Epithelial cell of umbilical artery (primary cell): Measurements from ENCODE around the gene TAF9. TPM values are rescaled to one million over a fixed set of nuclear protein-coding genes. Genes with fewer than 3 reads are reported as not detected.

ENCODE experiments used
- total RNA-seq: library from RNA; depleted of rRNA; stranded (reverse); fragments of >200 nt; gene quantifications from 2 replicates; pipeline ENCODE4 v1.2.3, GENCODE V29; 2014

TAF9 gene
- 80.9 and 127 TPM in 2 replicates for total RNA-seq

DNA sequence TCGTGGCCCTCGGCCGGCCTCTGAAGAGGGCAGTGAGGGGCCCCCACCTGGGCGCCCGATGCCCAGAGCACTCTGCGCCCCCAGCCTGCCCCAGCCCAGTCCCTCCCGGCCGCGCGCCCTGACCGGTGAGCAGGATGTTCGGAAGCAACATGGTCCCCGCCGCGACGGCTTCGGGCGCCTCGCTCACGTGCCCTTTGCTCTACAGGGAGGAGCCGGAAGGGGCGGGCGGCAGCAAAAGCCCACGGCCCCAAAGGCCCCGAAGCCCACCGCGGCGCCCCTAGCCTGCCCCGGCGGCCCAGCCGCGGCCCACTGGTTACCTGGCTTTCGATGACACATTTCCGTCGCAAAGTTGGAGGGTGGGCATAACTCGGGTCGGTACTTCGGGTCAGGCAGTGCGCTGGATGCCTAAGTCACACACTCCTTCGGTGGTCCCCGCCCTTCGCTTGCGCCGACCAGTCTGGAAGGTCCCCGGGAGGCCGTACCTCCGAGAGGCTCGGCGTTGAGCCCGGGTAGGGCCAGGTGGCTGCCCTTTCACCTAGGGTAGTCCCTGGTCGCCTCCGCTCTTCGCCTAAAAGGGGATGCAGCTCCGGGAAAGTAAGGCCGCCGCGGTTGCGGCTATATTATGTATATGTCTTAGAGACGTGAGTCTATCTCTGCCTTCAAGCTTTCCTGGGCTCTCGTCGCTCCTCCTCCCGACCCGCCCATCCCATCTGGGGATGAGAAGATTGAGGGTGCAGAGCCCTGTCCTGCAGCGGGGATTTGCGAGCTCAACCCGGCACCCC, at the start of gene TAF9, which contains the start of the genes AK6 and RAD17:
TSS of gene TAF9 (minus strand) at position 181 of the 782 bp plus-strand sequence. CDS start 3,783 bp downstream, outside the sequence.
TSS of gene AK6 (minus strand) at position 181 of the 782 bp plus-strand sequence. CDS start at position 151, 30 bp downstream.
TSS of gene RAD17 (plus strand) at position 479 of the 782 bp plus-strand sequence. CDS start 2,391 bp downstream, outside the sequence.

GRCh38 chr5:69414885-69415583, 45.7 kb upstream of the TAF9 start, which contains the start of gene MARVELD2:
Gene MARVELD2 (plus strand): TSS chr5:69415116. CDS start chr5:69419386, 4,270 bp downstream.

Other genes with a start within 250 kb of the TAF9 start
- 232 and 364 TPM in 2 replicates for gene CCNB1, start 202.4 kb downstream of the TAF9 start, total RNA-seq
- gene CENPH, start 179.9 kb downstream of the TAF9 start, total RNA-seq: 11.6 and 17.9 TPM in 2 replicates
- gene CDK7, start 134.6 kb downstream of the TAF9 start, total RNA-seq: 64.3 and 65.3 TPM in 2 replicates
- gene CCDC125, start 36.7 kb downstream of the TAF9 start, total RNA-seq: 3.9 and 5.8 TPM in 2 replicates
- gene AK6, start within 50 bp of the TAF9 start, total RNA-seq: 31.6 and 33.1 TPM in 2 replicates
- gene RAD17, start 298 bp upstream of the TAF9 start, total RNA-seq: 13.0 and 17.6 TPM in 2 replicates
- 2.9 and 4.0 TPM in 2 replicates for gene MARVELD2, start 45.6 kb upstream of the TAF9 start, total RNA-seq
- gene OCLN, start 123.3 kb upstream of the TAF9 start, total RNA-seq: 12.3 and 29.0 TPM in 2 replicates
- gene GTF2H2C, start 190.7 kb upstream of the TAF9 start, total RNA-seq: 32.5 and 50.6 TPM in 2 replicates